Esophagus (tissue), 2 donors: ENCODE data around the gene RUVBL2. TPM values are rescaled to one million over a fixed set of nuclear protein-coding genes. Genes with fewer than 3 reads are reported as not detected.
"Not testable (repeated sequence)": the region's sequence is repeated elsewhere in the genome, so short reads cannot be mapped to it uniquely, and the experiment has no call there.

Source experiments
- H3K27ac ChIP-seq, 2 donors: one replicate each; pipeline ENCODE4 v1.5.1; 2013; ENCODE audit warnings: low read depth in 2 of 2, mild to moderate bottlenecking in 2 of 2, inconsistent platforms in 1 of 2, low read length in 1 of 2, moderate library complexity in 1 of 2
- H3K27me3 ChIP-seq, 2 donors: one replicate each; pipeline ENCODE4 v1.6.1; 2013; ENCODE audit warnings: low read length in 2 of 2, control low read depth in 1 of 2, mild to moderate bottlenecking in 1 of 2; ENCODE audit not compliant: insufficient read depth in 2 of 2, control insufficient read depth in 1 of 2
- H3K36me3 ChIP-seq, 2 donors: one replicate each; pipeline ENCODE4 v1.6.1; 2013; ENCODE audit warnings: low read length in 1 of 2; ENCODE audit not compliant: control insufficient read depth in 2 of 2, insufficient read depth in 2 of 2
- H3K4me1 ChIP-seq, 2 donors: one replicate each; pipeline ENCODE4 v1.6.1; 2013; ENCODE audit warnings: low read length in 1 of 2; ENCODE audit not compliant: control insufficient read depth in 2 of 2, insufficient read depth in 2 of 2
- H3K4me3 ChIP-seq, 2 donors: one replicate each; pipeline ENCODE4 v1.5.1; 2013; ENCODE audit warnings: low read length in 2 of 2, mild to moderate bottlenecking in 2 of 2, low read depth in 1 of 2, moderate library complexity in 1 of 2
- H3K9me3 ChIP-seq, 2 donors: one replicate each; pipeline ENCODE4 v1.6.1; 2013; ENCODE audit warnings: mild to moderate bottlenecking in 2 of 2, low read depth in 1 of 2, low read length in 1 of 2, moderate library complexity in 1 of 2; ENCODE audit not compliant: control insufficient read depth in 2 of 2, insufficient read depth in 1 of 2
- WGBS, 2 donors: extraction: QIAGEN DNeasy Blood & Tissue Kit; methylation state at CpG; one replicate each; pipeline ENCODE4 v1.1.7; 2013; 5-methylcytosine and 5-hydroxymethylcytosine counted together
- polyA plus RNA-seq, 2 donors: library from polyadenylated mRNA; stranded (reverse); fragments of 200-250 nt; gene quantifications; one replicate each; pipeline ENCODE4 v1.2.3, GENCODE V29; 2013
- donor health status: healthy with polysubstance abuse.
- donor health status: Bipolar disorder and iron deficiency.

The RUVBL2 gene
- polyA plus RNA-seq, 2 donors, result 56.1 to 87.4 TPM

DNA sequence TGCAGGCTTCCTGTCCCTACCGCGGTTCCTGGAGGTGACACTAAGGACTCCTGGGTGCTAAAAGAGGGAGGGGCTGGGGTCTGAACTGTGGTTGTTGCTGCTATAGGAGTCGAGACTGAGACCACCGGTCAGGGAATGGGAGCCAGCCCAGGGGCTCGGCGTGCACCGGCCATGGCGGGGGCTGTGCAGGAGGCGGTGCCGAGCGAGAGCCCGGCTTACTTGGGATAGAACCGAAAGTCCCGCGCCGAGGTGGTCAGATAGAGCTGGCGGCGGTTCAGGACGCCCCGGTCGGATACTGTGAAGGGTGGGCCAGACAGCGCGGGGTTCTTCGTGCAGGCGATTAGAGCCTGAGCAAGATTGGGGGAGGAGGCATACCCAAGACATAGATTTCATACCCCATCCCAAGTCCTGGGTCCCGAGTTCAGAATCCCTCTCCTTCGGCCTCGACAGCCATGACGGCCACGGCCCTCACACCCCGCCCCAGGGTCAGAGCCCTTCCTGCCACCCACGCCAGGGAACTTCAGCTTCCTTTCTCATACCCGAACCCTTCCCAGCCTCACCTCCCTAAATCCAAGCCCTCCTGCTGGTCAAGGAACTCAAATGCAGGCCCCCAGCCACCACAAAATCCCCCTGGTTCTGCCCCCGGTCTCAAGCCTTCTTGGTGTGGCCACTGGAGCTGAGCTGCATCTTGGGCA, 63.4 kb downstream of the RUVBL2 start:
- H3K27ac ChIP-seq, H3K9me3 ChIP-seq, H3K36me3 ChIP-seq, H3K27me3 ChIP-seq: not testable (repeated sequence)
- Histone ChIP-seq H3K4me1 (peaks cover 0 to 18% of the 10 kb centered on the region in 2 donors), H3K4me3 (peak overlapping the region; percentile 46 to 50)
- 2 to 3% methylated on average over 26 to 34 of the region's 34 CpGs for WGBS, 2 donors

DNA sequence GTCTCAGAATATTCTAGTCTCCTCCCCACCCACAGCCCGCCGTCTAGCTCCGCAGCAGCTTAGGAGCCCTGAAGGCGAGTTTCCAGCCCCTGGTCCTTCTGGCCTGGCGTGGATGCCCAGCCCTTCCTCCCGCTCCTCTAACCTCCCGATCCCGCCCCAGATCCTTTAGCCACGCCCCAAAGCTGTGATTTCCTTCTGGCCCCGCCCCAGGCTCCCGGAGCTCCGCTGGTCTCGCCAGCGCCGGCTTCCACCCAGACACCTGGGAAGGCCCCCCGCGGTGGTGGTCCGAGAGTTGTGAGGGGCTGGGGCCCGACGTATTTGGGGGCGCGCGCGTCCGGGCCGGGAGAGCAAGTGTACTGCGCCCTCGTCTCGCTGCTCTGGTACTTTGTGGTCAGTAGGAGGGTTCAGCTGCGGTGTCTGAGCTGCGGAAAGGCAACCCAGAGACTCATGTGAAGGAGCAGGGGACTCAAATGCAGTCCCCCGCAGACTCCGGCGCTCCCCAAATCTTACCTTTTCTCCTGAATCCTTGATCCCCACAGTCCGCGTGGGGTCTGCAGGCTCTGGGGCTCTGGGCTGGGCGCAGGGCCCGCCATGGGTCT, 64.0 kb downstream of the RUVBL2 start, which contains the start of gene CGB7:
Gene CGB7, minus strand, starts transcription at position 114 of the 599 bp plus-strand sequence. CDS start 2,374 bp downstream, outside the sequence.
- no peaks in the 10 kb centered on the region for H3K36me3 ChIP-seq
- no peaks in the 10 kb centered on the region for H3K9me3 ChIP-seq
- no peak within 1 kb of the TSS for H3K27ac ChIP-seq
- peaks cover 0 to 18% of the 10 kb centered on the region in 2 donors for H3K4me1 ChIP-seq
- WGBS, 2 donors, result 3% methylated on average over 38 of the region's 38 CpGs
- H3K4me3 ChIP-seq, result peak within 1 kb of the TSS; percentile 46 to 50
- no peaks in the 10 kb centered on the region for H3K27me3 ChIP-seq

DNA sequence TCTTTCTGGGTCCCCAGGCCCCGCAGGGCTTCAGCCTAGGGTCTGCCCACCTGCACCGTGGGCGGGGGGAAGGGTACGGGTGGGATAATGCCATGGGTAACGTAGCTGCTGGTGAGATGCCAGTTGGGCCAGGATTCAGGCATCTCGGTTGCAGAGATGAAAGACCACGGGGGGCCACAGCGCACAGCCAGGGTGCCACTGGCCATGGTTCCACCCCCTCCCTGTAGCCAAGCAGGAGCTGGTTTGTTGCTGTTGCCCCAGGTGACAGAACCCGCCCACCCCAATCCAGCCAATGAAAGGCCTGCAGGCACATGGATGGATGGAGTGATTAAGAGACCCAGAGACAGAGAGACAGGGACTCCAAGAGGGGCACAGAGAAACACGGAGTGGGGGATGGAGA, 64.9 kb downstream of the RUVBL2 start:
- Histone ChIP-seq H3K4me1 (peaks cover 0 to 18% of the 10 kb centered on the region in 2 donors), H3K36me3 (no peaks in the 10 kb centered on the region), H3K27me3 (no peaks in the 10 kb centered on the region), H3K9me3 (no peaks in the 10 kb centered on the region), H3K27ac (no peak overlapping the region), H3K4me3 (no peak overlapping the region)
- WGBS, 2 donors, result 31 to 33% methylated on average over 10 of the region's 10 CpGs

DNA sequence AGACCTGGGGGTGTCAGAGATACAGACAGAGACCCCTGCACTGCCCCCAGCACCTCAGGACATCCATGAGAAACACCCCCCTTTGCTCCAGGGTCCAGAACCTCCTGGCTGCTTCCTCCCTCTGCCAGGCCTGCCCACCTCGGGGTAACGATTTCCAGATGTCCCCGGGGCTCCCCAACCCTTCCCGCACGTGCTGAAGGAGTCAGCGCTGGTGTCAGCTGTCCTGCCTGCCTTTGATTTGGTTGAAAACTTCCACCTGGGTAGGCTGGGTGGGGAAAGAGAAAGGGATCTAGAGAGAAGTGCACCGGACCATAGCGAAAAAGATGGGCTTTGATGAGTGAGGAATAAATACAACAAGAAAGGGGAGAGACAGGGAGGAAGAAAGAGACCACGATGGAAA, 65.4 kb downstream of the RUVBL2 start:
- Histone ChIP-seq H3K4me1 (peaks cover 0 to 18% of the 10 kb centered on the region in 2 donors), H3K4me3 (no peak overlapping the region), H3K9me3 (no peaks in the 10 kb centered on the region), H3K27me3 (no peaks in the 10 kb centered on the region), H3K36me3 (no peaks in the 10 kb centered on the region), H3K27ac (no peak overlapping the region)
- WGBS, 2 donors, result 44 to 54% methylated on average over 9 of the region's 9 CpGs

GRCh38 chr19:49061000-49061399, 67.3 kb downstream of the RUVBL2 start:
- Histone ChIP-seq H3K4me3 (no peak overlapping the region), H3K36me3 (no peaks in the 10 kb centered on the region), H3K27ac (no peak overlapping the region), H3K4me1 (peaks cover 3 to 16% of the 10 kb centered on the region in 2 donors), H3K27me3 (no peaks in the 10 kb centered on the region), H3K9me3 (no peaks in the 10 kb centered on the region)
- 95 to 98% methylated on average over 2 of the region's 2 CpGs for WGBS, 2 donors

GRCh38 chr19:49061445-49061844, 67.8 kb downstream of the RUVBL2 start:
- 73 to 78% methylated on average over 25 of the region's 25 CpGs for WGBS, 2 donors
- Histone ChIP-seq H3K4me3 (no peak overlapping the region), H3K27me3 (no peaks in the 10 kb centered on the region), H3K4me1 (peaks cover 3 to 11% of the 10 kb centered on the region in 2 donors), H3K36me3 (no peaks in the 10 kb centered on the region), H3K9me3 (no peaks in the 10 kb centered on the region), H3K27ac (no peak overlapping the region)

DNA sequence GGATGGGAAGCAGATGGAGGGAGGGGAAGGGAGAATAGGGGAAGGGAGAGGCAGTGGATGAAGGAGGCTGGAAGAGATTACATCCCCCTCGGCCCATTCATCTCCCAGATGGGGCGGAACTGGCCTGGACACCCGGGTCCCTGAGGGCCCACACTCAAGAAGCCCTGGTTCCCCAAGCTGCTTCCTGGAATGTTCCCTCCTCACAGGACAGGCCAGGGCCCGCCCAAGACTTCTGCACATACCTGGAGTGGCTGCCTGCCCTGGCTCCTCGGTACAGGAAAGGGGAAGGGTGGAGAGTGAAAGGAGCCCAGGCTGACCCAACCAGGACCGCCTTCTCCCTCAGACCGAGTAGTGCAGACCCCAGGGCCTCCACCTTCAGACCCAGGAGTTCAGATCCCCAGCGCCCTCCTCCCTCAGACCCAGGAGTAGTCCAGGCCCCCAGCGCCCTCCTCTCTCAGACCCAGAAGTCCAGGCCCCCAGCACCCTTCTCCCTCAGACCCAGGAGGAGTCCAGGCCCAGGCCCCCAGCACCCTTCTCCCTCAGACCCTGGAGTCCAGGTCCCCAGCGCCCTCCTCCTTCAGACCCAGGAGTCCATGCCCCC, 70.4 kb downstream of the RUVBL2 start:
- Histone ChIP-seq H3K27ac (peak overlapping the region; percentile 74 to 76), H3K27me3 (no peaks in the 10 kb centered on the region)
- WGBS, 2 donors, result 38 to 43% methylated on average over 10 of the region's 10 CpGs

GRCh38 chr19:49064768-49065611, 71.3 kb downstream of the RUVBL2 start, which contains the start of gene NTF4:
Gene NTF4, minus strand, starts transcription at chr19:49064818. Its CDS starts 2,821 bp downstream, at chr19:49061997.
- Histone ChIP-seq H3K9me3 (peaks cover 0 to under 1% of the 10 kb centered on the region in 2 donors), H3K27ac (peak within 1 kb of the TSS; percentile 74 to 76), H3K27me3 (no peaks in the 10 kb centered on the region), H3K4me3 (peak within 1 kb of the TSS; percentile 37 to 39), H3K4me1 (peaks cover 0 to 3% of the 10 kb centered on the region in 2 donors), H3K36me3 (no peaks in the 10 kb centered on the region)
- 3 to 6% methylated on average over 39 to 53 of the region's 53 CpGs for WGBS, 2 donors

More for the DNA sequence above, 70.4 kb downstream of the RUVBL2 start:
- Histone ChIP-seq H3K36me3 (no peaks in the 10 kb centered on the region), H3K4me1 (peaks cover 0 to 3% of the 10 kb centered on the region in 2 donors), H3K9me3 (no peaks in the 10 kb centered on the region), H3K4me3 (peak overlapping the region; percentile 37 to 39)
